Activated CD4-positive, alpha-beta T cell treated with anti-CD3 and anti-CD28 coated beads, Interleukin-2, Interleukin-6, amounts not matched to agents 100 ng/mL and 50 ng/mL, durations not matched to agents 16 hours and 8 hours (primary cell): ENCODE measurements around the gene COQ6.
A peak's percentile ranks its signal among the peaks of the same experiment; 100 is the strongest.
"Not testable (repeated sequence)": the region's sequence is repeated elsewhere in the genome, so short reads cannot be mapped to it uniquely, and the experiment has no call there.

Experiments
- DNase-seq: peaks from one replicate; pipeline ENCODE4 v3.0.0-alpha.2; 2020

The COQ6 gene

GRCh38 chr14:73949752-73950734 lies at the start of gene COQ6, which contains the start of gene FAM161B:
Gene COQ6, plus strand, starts transcription at chr14:73950302. Its CDS starts 31 bp downstream, at chr14:73950333.
Gene FAM161B, minus strand, starts transcription at chr14:73950094. Its CDS starts 68 bp downstream, at chr14:73950026.
- peak; percentile 97 for DNase-seq

GRCh38 chr14:73903028-73903427 lies 47.1 kb upstream of the COQ6 start:
- DNase-seq, result no peak

- no peak for DNase-seq
Observed at GRCh38 chr14:73909681-73910080, 40.4 kb upstream of the COQ6 start.

DNA sequence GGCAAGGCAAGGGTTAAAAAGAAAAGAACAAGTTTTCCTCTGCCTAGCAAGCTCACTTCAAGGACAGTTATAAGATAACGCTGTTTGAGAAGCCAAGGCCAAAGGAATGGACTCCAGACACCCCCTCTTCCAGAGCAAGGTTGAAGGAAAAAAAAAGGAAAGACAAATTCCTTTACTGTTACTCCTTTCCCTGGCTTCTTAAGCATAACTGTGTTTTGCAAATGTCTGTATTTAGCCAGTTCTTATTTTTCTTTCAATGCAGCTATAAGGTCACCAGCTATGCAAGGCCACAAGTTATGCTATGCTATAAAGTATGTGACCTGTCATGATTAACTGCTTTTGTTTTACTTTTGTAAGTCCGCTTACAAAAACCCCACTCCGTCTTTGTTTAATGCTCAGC lies 36.8 kb upstream of the COQ6 start:
- DNase-seq, result no peak

GRCh38 chr14:73916324-73916723 lies 33.8 kb upstream of the COQ6 start:
- DNase-seq, result no peak

DNA sequence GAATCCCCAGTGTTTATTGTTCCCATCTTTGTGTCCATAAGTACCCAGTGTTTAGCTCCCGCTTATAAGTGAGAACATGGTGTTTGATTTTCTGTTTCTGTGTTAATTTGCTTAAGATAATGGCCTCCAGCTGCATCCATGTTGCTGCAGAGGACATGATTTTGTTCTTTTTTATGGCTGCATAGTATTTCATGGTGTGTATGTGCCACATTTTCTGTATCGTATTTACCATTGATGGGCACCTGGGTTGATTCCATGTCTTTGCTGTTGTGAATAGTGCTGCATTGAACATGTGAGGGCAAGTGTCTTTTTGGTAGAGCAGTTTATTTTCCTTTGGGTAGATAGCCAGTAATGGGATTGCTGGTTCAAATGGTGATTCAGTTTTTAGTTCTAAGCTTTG lies 30.6 kb upstream of the COQ6 start:
- DNase-seq, result not testable (repeated sequence)

DNA sequence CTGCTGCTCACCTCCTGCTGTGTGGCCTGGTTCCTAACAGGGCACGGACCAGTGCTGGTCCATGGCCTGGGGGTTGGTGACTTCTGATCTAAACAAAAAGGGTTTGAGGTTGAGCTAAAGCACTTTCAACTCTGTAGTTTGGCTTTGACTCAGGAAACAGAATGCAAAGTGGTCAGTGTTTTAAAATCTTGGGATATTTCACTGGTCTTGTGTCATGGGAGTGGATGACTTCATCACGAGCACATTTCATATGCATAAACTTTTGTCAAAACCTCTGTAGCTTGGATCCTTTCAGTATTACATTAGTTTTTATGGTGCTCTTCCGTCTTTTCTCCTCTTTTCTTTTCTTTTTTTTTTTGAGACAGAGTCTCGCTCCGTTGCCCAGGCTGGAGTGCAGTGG lies 25.8 kb upstream of the COQ6 start:
- DNase-seq, result no peak

DNA sequence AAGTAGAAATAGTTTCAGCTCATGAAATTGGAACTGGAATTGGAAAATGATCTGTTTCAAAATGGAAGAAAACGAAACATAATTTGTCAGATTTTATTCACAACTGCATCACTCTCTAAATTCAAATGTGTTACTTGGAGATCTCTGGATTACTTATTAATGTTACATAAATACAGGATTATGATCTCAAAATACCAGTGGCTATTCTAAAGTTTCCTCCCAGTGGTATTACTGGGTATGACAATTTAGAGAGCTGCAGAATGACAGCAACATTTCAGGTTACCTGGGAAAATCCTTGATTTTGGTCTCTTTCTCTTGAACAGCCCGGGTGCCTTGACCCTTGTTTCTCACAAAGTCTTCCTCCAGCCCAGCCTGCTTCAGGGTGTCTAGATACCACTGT lies 14.4 kb upstream of the COQ6 start:
- no peak for DNase-seq

- no peak for DNase-seq
Observed at GRCh38 chr14:73936548-73936947, 13.6 kb upstream of the COQ6 start.

GRCh38 chr14:73937012-73937411 lies 13.1 kb upstream of the COQ6 start:
- DNase-seq, result no peak

- DNase-seq, result no peak
Observed at GRCh38 chr14:73942180-73942579, 7.9 kb upstream of the COQ6 start.

GRCh38 chr14:73943083-73943482 lies 7.0 kb upstream of the COQ6 start:
- DNase-seq, result peak; percentile 10

DNA sequence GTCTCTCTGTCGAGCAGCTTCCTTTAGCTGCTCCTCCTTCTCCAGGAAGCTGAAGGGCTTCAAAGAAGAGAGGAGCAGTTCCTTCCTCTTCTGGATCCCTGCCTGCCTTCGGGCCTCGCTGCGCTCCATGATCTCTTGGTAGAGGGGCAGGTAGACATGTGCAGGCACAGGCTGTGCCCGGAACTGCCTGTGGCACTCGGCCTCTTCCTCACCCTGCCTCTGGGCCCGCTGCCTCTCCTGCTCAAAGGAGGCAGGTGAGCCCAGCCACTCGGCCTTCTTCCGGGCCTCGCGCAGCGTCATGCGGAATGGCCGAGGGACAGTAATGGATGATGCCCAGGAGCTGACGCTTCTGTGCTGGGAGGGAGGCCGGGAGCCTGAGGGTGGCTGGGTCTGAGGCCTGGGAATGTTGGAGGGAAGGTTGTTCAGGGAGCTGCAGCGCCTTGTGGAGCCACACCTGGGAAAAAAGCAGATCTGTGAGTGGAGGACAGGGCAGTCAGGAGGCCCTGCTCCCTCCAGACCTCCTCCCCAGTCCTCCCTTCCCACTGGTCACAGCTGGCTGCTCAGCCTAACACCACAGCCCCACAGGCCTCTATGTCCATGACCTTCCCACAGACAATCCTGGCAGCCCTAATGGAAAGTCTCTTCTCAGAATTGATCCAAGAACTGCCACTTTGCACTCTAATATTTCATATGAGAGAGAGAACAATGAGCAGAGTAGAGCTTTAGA lies 5.5 kb upstream of the COQ6 start:
- DNase-seq, result no peak

DNA sequence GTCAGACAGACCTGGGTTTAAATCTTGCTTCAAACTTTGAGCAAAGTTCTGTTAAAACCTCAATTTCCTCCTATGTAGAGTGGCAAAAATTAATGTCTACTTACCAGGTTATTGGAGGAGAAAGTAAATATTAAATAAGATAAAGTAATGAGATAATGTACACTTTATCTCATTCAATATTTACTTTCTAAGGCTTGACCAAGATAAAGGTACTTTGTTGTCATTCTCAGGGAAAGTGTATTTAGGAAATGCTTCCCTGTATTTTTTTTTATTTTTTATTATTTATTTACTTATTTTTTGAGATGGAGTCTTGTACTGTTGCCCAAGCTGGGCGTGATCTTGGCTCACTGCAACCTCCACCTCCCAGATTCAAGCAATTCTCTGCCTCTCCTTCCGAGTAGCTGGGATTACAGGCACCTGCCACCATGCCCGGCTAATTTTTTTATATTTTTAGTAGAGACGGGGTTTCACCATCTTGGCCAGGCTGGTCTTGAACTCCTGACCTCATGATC lies 4.9 kb upstream of the COQ6 start:
- DNase-seq, result no peak

- no peak for DNase-seq
Observed at GRCh38 chr14:73953731-73954130, 3.6 kb downstream of the COQ6 start.

DNA sequence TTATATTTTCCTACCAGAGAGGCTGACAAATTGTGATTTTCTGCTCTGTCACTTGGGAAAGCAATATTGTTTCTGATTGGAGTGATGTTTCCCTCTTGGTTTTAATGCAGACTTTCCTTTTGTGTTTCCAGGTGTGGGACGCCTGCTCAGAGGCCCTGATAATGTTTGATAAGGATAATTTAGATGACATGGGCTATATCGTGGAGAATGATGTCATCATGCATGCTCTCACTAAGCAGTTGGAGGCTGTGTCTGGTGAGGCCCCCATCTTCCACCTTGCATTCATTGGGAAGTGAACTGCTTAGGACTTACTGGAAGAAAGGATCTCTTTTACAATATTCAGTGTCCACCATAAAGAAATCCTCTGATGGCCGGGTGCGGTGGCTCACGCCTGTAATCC lies 5.6 kb downstream of the COQ6 start:
- DNase-seq, result no peak

GRCh38 chr14:73958591-73958990 lies 8.5 kb downstream of the COQ6 start:
- no peak for DNase-seq

- DNase-seq, result no peak
Observed at GRCh38 chr14:73961192-73961591, 11.1 kb downstream of the COQ6 start.

GRCh38 chr14:73965216-73965615 lies 15.1 kb downstream of the COQ6 start:
- no peak for DNase-seq

DNA sequence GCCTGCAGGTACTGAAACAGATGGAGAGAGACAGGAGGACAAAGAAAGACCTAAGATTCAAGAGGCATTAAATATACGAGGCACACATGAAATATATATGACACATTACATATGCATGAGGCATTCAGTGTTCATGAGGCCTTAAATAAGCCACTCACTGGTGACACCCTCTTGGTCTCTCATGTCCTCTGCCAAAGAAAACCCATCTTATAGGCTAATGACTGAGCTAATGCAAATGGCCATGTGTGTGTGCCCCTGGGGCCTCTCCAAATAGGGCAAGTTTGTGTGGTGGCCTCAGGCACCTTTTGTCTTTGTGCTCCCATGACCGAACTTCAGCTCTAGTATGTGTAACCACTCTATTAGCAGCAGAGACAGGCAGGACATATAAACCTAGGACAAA lies 18.8 kb downstream of the COQ6 start:
- DNase-seq, result no peak

GRCh38 chr14:73973497-73973896 lies 23.4 kb downstream of the COQ6 start:
- DNase-seq, result no peak

DNA sequence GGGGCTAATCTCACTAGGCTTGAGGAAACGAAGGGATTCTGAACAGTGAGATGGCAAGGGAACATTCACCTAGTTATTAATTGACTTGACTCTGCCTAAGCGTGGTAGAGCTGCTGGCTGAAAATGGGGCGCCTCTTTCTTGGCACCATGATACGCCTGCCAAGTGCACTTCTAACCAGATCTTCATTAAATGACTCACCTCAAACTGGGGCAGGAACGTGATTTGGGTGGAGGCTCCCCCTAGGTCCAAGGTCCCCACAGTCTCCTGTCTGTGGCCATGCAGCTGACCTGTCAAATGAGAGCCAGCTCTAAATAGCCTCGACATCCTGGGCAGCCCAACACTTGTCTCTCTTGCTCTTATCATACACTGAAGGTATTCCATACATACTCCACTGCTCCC lies 26.0 kb downstream of the COQ6 start:
- DNase-seq, result no peak

GRCh38 chr14:73977896-73978295 lies 27.8 kb downstream of the COQ6 start:
- DNase-seq, result no peak

DNA sequence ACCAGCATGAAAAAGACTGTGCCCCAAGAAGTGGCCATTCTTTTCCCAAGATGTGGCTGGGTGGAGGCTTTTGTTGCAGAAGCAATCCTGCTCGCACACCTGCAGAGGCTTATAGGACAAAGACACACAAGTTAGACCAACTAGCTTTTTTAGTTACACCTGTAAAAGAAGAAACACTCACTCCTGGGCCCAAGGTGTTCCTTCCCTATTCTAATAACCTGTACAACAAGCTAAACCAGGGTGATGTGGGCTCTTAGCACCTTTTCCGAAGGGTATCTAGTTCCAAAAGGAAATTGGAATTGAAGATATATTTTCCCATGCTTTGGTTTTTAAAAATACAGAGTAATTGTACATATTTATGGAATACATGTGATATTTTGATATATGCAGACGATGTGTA lies 38.0 kb downstream of the COQ6 start:
- DNase-seq, result no peak
